ENCODE data around the gene EXOC4.

EXOC4 gene

GRCh38 chr7:133827707-133828623 lies 575.1 kb downstream of the EXOC4 start:
- Histone ChIP-seq H3K36me3 (ENCODE audit: control insufficient read depth in 2 of 2, insufficient read depth in 1 of 2, low read length in 2 of 2) (no peaks in the 10 kb centered on the region), H3K27ac (ENCODE audit: extremely low read depth, low read depth, low read length) (no peak overlapping the region), H3K4me3 (ENCODE audit: low read depth, low read length) (no peak overlapping the region), H3K4me1 (ENCODE audit: control insufficient read depth, insufficient read depth, low read length) (no peaks in the 10 kb centered on the region), H3K9me3 (ENCODE audit: control insufficient read depth, insufficient read depth, low read depth, low read length) (no peaks in the 10 kb centered on the region)
- ChIA-PET POLR2A (no interaction called here), CTCF (no interaction called here)
- peak; percentile 29 for TF ChIP-seq OSR2 (tag by site-specific recombination; IDR thresholded peaks at IDR 0.05)
- no peak for TF ChIP-seq ZNF433 (tag by site-specific recombination; IDR thresholded peaks at IDR 0.05; ENCODE audit: low read depth)
- TF ChIP-seq SCRT2 (tag by site-specific recombination; IDR thresholded peaks at IDR 0.05), result peak; percentile 61

- CTCF ChIA-PET, result no interaction called here
- TF ChIP-seq PRDM1 (tag by site-specific recombination; IDR thresholded peaks at IDR 0.05), result peak; percentile 75
- no peak for TF ChIP-seq ZNF433 (tag by site-specific recombination; IDR thresholded peaks at IDR 0.05; ENCODE audit: low read depth)
- POLR2A ChIA-PET, result no interaction called here
Observed at GRCh38 chr7:133828906-133829305, 576.0 kb downstream of the EXOC4 start.

GRCh38 chr7:133829336-133829897 lies 576.5 kb downstream of the EXOC4 start:
- CTCF ChIA-PET, result interaction anchor here (1.0 kb wide), 1 partner anchor 22 kb away, joined by 3 read pairs; no protein-coding TSS in a partner anchor
- no peaks in the 10 kb centered on the region for H3K4me1 ChIP-seq (ENCODE audit: control insufficient read depth, insufficient read depth, low read length)
- POLR2A ChIA-PET, result no interaction called here
- H3K27ac ChIP-seq (ENCODE audit: extremely low read depth, low read depth, low read length), result no peak overlapping the region
- H3K4me3 ChIP-seq (ENCODE audit: low read depth, low read length), result no peak overlapping the region
- no peaks in the 10 kb centered on the region for H3K9me3 ChIP-seq (ENCODE audit: control insufficient read depth, insufficient read depth, low read depth, low read length)
- no peaks in the 10 kb centered on the region for H3K36me3 ChIP-seq (ENCODE audit: control insufficient read depth in 2 of 2, insufficient read depth in 1 of 2, low read length in 2 of 2)
- TF ChIP-seq SP7 (tag by site-specific recombination; IDR thresholded peaks at IDR 0.05), result peak; percentile 25; the same call in 1 of the 2 replicates
- TF ChIP-seq, protein P1, sequence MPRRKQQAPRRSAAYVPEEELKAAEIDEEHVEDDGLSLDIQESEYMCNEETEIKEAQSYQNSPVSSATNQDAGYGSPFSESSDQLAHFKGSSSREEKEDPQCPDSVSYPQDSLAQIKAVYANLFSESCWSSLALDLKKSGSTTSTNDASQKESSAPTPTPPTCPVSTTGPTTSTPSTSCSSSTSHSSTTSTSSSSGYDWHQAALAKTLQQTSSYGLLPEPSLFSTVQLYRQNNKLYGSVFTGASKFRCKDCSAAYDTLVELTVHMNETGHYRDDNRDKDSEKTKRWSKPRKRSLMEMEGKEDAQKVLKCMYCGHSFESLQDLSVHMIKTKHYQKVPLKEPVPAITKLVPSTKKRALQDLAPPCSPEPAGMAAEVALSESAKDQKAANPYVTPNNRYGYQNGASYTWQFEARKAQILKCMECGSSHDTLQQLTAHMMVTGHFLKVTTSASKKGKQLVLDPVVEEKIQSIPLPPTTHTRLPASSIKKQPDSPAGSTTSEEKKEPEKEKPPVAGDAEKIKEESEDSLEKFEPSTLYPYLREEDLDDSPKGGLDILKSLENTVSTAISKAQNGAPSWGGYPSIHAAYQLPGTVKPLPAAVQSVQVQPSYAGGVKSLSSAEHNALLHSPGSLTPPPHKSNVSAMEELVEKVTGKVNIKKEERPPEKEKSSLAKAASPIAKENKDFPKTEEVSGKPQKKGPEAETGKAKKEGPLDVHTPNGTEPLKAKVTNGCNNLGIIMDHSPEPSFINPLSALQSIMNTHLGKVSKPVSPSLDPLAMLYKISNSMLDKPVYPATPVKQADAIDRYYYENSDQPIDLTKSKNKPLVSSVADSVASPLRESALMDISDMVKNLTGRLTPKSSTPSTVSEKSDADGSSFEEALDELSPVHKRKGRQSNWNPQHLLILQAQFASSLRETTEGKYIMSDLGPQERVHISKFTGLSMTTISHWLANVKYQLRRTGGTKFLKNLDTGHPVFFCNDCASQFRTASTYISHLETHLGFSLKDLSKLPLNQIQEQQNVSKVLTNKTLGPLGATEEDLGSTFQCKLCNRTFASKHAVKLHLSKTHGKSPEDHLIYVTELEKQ (tag by site-specific recombination; IDR thresholded peaks at IDR 0.05; ENCODE audit: borderline replicate concordance), result no peak
- TF ChIP-seq ZNF843 (tag by site-specific recombination; IDR thresholded peaks at IDR 0.05), result no peak
- TF ChIP-seq ZNF112 (tag by site-specific recombination; IDR thresholded peaks at IDR 0.05), result no peak
- no peak for TF ChIP-seq BCL11A (tag by site-specific recombination; IDR thresholded peaks at IDR 0.05; ENCODE audit: low read depth)
- TF ChIP-seq GFI1B (tag by site-specific recombination; IDR thresholded peaks at IDR 0.05), result no peak
- TF ChIP-seq ATF2 (tag by site-specific recombination; IDR thresholded peaks at IDR 0.05; ENCODE audit: low read depth), result peak; percentile 76
- peak; percentile 47; the same call in 1 of the 2 replicates for TF ChIP-seq MEIS1 (CRISPR knock-in tag; IDR thresholded peaks at IDR 0.05; ENCODE audit: borderline replicate concordance)
- TF ChIP-seq ZSCAN4 (tag by site-specific recombination; IDR thresholded peaks at IDR 0.05), result no peak
- TF ChIP-seq KLF1 (tag by site-specific recombination; IDR thresholded peaks at IDR 0.05), result no peak
- TF ChIP-seq OSR2 (tag by site-specific recombination; IDR thresholded peaks at IDR 0.05), result no peak
- TF ChIP-seq ZNF837 (tag by site-specific recombination; IDR thresholded peaks at IDR 0.05), result no peak
- no peak for TF ChIP-seq ZNF16 (tag by site-specific recombination; IDR thresholded peaks at IDR 0.05; ENCODE audit: low read depth)
- no peak for TF ChIP-seq IKZF3 (tag by site-specific recombination; IDR thresholded peaks at IDR 0.05)
- peak; percentile 58; the same call in 1 of the 2 replicates for TF ChIP-seq ZNF629 (tag by site-specific recombination; IDR thresholded peaks at IDR 0.05)
- no peak for TF ChIP-seq ZNF324 (tag by site-specific recombination; IDR thresholded peaks at IDR 0.05)
- TF ChIP-seq, protein P2, sequence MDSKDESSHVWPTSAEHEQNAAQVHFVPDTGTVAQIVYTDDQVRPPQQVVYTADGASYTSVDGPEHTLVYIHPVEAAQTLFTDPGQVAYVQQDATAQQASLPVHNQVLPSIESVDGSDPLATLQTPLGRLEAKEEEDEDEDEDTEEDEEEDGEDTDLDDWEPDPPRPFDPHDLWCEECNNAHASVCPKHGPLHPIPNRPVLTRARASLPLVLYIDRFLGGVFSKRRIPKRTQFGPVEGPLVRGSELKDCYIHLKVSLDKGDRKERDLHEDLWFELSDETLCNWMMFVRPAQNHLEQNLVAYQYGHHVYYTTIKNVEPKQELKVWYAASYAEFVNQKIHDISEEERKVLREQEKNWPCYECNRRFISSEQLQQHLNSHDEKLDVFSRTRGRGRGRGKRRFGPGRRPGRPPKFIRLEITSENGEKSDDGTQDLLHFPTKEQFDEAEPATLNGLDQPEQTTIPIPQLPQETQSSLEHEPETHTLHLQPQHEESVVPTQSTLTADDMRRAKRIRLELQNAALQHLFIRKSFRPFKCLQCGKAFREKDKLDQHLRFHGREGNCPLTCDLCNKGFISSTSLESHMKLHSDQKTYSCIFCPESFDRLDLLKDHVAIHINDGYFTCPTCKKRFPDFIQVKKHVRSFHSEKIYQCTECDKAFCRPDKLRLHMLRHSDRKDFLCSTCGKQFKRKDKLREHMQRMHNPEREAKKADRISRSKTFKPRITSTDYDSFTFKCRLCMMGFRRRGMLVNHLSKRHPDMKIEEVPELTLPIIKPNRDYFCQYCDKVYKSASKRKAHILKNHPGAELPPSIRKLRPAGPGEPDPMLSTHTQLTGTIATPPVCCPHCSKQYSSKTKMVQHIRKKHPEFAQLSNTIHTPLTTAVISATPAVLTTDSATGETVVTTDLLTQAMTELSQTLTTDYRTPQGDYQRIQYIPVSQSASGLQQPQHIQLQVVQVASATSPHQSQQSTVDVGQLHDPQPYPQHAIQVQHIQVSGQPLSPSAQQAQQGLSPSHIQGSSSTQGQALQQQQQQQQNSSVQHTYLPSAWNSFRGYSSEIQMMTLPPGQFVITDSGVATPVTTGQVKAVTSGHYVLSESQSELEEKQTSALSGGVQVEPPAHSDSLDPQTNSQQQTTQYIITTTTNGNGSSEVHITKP (tag by site-specific recombination; IDR thresholded peaks at IDR 0.05), result no peak

More at GRCh38 chr7:133828906-133829305, 576.0 kb downstream of the EXOC4 start:
- no peak overlapping the region for H3K4me3 ChIP-seq (ENCODE audit: low read depth, low read length)
- no peaks in the 10 kb centered on the region for H3K9me3 ChIP-seq (ENCODE audit: control insufficient read depth, insufficient read depth, low read depth, low read length)
- H3K4me1 ChIP-seq (ENCODE audit: control insufficient read depth, insufficient read depth, low read length), result no peaks in the 10 kb centered on the region
- no peak overlapping the region for H3K27ac ChIP-seq (ENCODE audit: extremely low read depth, low read depth, low read length)
- H3K36me3 ChIP-seq (ENCODE audit: control insufficient read depth in 2 of 2, insufficient read depth in 1 of 2, low read length in 2 of 2), result no peaks in the 10 kb centered on the region
